A549 (cell line): Measurements from ENCODE around the gene MS4A2.

Experiments
- CHD2 ChIP-seq: fragments of 150-350 bp; IDR thresholded peaks from 2 replicates; pipeline ENCODE4 v1.6.1; 2014; ENCODE audit warnings: low read length; ENCODE audit not compliant: partially characterized antibody
- HOXB5 ChIP-seq: fragments of 250-450 bp; sonication (Bioruptor Pico); IDR thresholded peaks from 2 replicates; pipeline ENCODE4 v1.5.0; 2020; ENCODE audit warnings: mild to moderate bottlenecking, moderate library complexity
- MYC ChIP-seq: IDR thresholded peaks from 2 replicates; pipeline ENCODE4 v1.6.1; 2012; ENCODE audit warnings: mild to moderate bottlenecking, inconsistent platforms, low read length, improper control_type of control experiment, borderline replicate concordance
- POLR2A ChIP-seq: IDR thresholded peaks from 2 replicates; pipeline ENCODE4 v1.6.1; 2012; ENCODE audit warnings: mild to moderate bottlenecking, low read length
- RCOR1 ChIP-seq: fragments of 150-350 bp; IDR thresholded peaks from 2 replicates; pipeline ENCODE4 v1.6.1; 2014; ENCODE audit warnings: antibody characterized with exemption, low read length, low read depth
- RNF2 ChIP-seq: fragments of 200-600 bp; sonication (generic); IDR thresholded peaks from 2 replicates; pipeline ENCODE4 v1.6.1; 2016; ENCODE audit warnings: low read depth, mild to moderate bottlenecking, antibody characterized with exemption, moderate library complexity, borderline replicate concordance
- TF ChIP-seq, protein P1 (sequence below): fragments of >200 bp; sonication (Bioruptor Twin); formaldehyde crosslinking; IDR thresholded peaks from 3 replicates; pipeline ENCODE4 v1.5.1; 2016

- TF ChIP-seq POLR2A (no peak), RCOR1 (no peak), CHD2 (no peak), HOXB5 (CRISPR knock-in tag) (no peak), RNF2 (no peak), MYC (no peak)
- TF ChIP-seq, protein P1, sequence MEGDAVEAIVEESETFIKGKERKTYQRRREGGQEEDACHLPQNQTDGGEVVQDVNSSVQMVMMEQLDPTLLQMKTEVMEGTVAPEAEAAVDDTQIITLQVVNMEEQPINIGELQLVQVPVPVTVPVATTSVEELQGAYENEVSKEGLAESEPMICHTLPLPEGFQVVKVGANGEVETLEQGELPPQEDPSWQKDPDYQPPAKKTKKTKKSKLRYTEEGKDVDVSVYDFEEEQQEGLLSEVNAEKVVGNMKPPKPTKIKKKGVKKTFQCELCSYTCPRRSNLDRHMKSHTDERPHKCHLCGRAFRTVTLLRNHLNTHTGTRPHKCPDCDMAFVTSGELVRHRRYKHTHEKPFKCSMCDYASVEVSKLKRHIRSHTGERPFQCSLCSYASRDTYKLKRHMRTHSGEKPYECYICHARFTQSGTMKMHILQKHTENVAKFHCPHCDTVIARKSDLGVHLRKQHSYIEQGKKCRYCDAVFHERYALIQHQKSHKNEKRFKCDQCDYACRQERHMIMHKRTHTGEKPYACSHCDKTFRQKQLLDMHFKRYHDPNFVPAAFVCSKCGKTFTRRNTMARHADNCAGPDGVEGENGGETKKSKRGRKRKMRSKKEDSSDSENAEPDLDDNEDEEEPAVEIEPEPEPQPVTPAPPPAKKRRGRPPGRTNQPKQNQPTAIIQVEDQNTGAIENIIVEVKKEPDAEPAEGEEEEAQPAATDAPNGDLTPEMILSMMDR: no peak
These were observed 7.9 kb upstream of the MS4A2 start for GRCh38 chr11:60080535-60080934.
